Measurements from ENCODE around the gene RRAS. TPM values are rescaled to one million over a fixed set of nuclear protein-coding genes. Genes with fewer than 3 reads are reported as not detected.

Gene RRAS
- total RNA-seq, 1 donor from 2014 or later, result 10.6 TPM

- H3K4me3 Mint-ChIP-seq, result peak overlapping the region; percentile 54
- peaks cover 9% of the 10 kb centered on the region for H3K4me1 Mint-ChIP-seq (ENCODE audit: unreplicated experiment)
- no peak for DNase-seq (ENCODE audit: extremely low spot score, unreplicated experiment)
- no peaks in the 10 kb centered on the region for H3K9me3 Mint-ChIP-seq
- TF ChIP-seq CTCF (conservative IDR thresholded peaks at IDR 0.05), result no peak
- no peaks in the 10 kb centered on the region for H3K27me3 Mint-ChIP-seq
- peak overlapping the region; percentile 64 for H3K27ac Mint-ChIP-seq
- peaks cover 4% of the 10 kb centered on the region for H3K36me3 Mint-ChIP-seq
Observed at GRCh38 chr19:49678985-49679770, 39.2 kb upstream of the RRAS start.

- H3K4me1 Mint-ChIP-seq (ENCODE audit: unreplicated experiment), result peaks cover 9% of the 10 kb centered on the region
- DNase-seq (ENCODE audit: extremely low spot score, unreplicated experiment), result peak; percentile 87
- peak; percentile 87 for TF ChIP-seq CTCF (conservative IDR thresholded peaks at IDR 0.05)
- H3K27ac Mint-ChIP-seq, result peak overlapping the region; percentile 92
- H3K27me3 Mint-ChIP-seq, result no peaks in the 10 kb centered on the region
- no peaks in the 10 kb centered on the region for H3K9me3 Mint-ChIP-seq
- peak overlapping the region; percentile 92 for H3K4me3 Mint-ChIP-seq
- no peaks in the 10 kb centered on the region for H3K36me3 Mint-ChIP-seq
Observed at GRCh38 chr19:49677901-49678674, 38.1 kb upstream of the RRAS start.

- Mint-ChIP-seq H3K4me3 (peak within 1 kb of the TSS; percentile 98), H3K4me1 (ENCODE audit: unreplicated experiment) (peaks cover 11% of the 10 kb centered on the region), H3K27me3 (no peaks in the 10 kb centered on the region), H3K9me3 (no peaks in the 10 kb centered on the region), H3K36me3 (no peaks in the 10 kb centered on the region), H3K27ac (peak within 1 kb of the TSS; percentile 99)
- no peak for TF ChIP-seq CTCF (conservative IDR thresholded peaks at IDR 0.05)
- DNase-seq (ENCODE audit: extremely low spot score, unreplicated experiment), result peak; percentile 83
Observed at GRCh38 chr19:49677231-49677900, 37.4 kb upstream of the RRAS start, which contains the start of gene PRMT1. PRMT1 (plus strand) TSS chr19:49677271; CDS start chr19:49677281, 10 bp downstream.

GRCh38 chr19:49676784-49677230 lies 36.9 kb upstream of the RRAS start:
- H3K4me1 Mint-ChIP-seq (ENCODE audit: unreplicated experiment), result peaks cover 16% of the 10 kb centered on the region
- H3K27me3 Mint-ChIP-seq, result no peaks in the 10 kb centered on the region
- DNase-seq (ENCODE audit: extremely low spot score, unreplicated experiment), result peak; percentile 99
- peak overlapping the region; percentile 99 for H3K27ac Mint-ChIP-seq
- no peaks in the 10 kb centered on the region for H3K9me3 Mint-ChIP-seq
- TF ChIP-seq CTCF (conservative IDR thresholded peaks at IDR 0.05), result no peak
- no peaks in the 10 kb centered on the region for H3K36me3 Mint-ChIP-seq
- H3K4me3 Mint-ChIP-seq, result peak overlapping the region; percentile 98

- Mint-ChIP-seq H3K27ac (peak overlapping the region; percentile 99), H3K27me3 (no peaks in the 10 kb centered on the region), H3K4me3 (peak overlapping the region; percentile 98), H3K36me3 (no peaks in the 10 kb centered on the region), H3K4me1 (ENCODE audit: unreplicated experiment) (peaks cover 18% of the 10 kb centered on the region), H3K9me3 (no peaks in the 10 kb centered on the region)
- no peak for DNase-seq (ENCODE audit: extremely low spot score, unreplicated experiment)
- TF ChIP-seq CTCF (conservative IDR thresholded peaks at IDR 0.05), result peak; percentile 5
Observed at GRCh38 chr19:49676136-49676783, 36.3 kb upstream of the RRAS start.

All from type B pancreatic cell (in vitro differentiated cells).